HG03175 (cell line): ENCODE measurements around the gene LOX.

ENCODE experiments used
- ATAC-seq: cut with Tn5 transposase; IDR thresholded peaks from one replicate; pipeline ENCODE4 v1.9.1; 2021; ENCODE audit warnings: mild to moderate bottlenecking, moderate library complexity; ENCODE audit not compliant: unreplicated experiment

The LOX gene, protein sequence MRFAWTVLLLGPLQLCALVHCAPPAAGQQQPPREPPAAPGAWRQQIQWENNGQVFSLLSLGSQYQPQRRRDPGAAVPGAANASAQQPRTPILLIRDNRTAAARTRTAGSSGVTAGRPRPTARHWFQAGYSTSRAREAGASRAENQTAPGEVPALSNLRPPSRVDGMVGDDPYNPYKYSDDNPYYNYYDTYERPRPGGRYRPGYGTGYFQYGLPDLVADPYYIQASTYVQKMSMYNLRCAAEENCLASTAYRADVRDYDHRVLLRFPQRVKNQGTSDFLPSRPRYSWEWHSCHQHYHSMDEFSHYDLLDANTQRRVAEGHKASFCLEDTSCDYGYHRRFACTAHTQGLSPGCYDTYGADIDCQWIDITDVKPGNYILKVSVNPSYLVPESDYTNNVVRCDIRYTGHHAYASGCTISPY

DNA sequence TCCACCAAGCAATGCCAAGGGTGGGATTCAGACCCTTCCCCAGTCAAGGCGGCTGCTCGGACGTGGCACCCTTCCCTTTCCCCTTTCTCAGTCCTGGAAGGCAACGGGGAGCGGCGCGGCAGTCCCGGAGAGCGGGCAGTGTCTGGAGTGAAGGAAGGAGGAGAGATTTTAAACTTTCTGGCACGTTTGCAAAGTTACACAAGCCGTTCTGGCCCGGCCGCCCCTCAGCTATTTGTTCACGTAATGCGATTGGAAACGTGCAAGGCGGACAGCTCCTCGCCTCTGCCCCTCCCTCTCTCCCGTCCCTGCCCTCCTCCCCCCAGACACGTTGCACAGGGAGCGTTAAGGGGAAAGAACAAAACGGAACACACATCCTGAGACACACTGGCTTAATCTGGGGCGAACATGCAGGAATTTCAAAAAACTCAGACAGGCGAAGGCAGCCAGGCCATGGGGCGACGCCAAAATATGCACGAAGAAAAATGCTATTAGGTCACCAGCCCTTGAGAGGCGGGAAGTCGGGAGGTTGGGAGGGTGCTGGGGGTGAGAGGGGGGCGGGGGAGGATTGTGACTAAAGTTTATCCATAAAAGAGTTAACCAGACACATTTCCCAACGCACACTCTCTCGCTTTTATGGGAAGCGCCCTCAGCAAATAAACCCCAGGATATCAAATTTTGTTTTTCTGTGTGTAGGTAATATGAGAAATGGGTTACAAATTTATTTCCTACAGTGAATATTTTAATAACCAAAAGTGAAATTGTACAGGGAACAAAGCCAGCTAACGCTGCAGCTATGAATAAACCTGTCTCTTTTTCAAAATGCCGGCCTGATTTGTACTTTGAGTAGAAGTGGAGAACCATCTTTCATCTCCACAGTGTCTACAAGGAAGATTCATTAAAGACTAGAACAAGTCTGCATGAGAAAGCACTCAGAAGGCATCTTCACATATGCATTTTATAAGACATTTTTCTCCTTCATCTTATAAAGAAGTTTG, at the start of gene LOX:
Gene LOX (minus strand): TSS at position 144 of the 995 bp plus-strand sequence. CDS start 274 bp downstream, outside the sequence.
- no peak for ATAC-seq

DNA sequence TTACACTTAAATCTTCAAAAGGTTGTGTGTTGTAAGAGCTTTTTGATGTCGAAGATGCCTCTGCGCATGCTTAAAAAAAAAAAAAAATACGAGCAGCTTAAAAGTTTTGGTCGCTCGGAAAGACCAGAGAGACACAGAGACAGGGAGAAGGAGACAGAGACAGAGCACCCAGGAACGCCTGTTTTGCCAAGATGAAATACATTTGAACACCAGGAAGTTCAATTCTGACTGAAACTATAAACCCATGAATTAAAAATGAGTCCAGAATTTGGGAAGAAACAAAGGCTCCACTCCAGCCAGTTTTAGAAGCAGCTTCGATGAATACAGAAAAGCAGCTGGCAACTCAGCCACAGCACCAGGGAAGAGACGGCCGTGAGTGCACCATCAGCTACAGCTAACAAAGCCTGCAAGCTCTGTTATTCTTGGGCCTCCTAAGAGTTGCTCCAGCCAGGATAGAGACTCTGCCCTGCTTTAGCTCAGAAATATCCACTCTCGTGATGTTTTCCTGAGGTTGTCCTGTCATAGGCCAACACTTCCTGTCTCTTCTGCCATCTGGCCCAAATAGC, 48.8 kb upstream of the LOX start:
- no peak for ATAC-seq

DNA sequence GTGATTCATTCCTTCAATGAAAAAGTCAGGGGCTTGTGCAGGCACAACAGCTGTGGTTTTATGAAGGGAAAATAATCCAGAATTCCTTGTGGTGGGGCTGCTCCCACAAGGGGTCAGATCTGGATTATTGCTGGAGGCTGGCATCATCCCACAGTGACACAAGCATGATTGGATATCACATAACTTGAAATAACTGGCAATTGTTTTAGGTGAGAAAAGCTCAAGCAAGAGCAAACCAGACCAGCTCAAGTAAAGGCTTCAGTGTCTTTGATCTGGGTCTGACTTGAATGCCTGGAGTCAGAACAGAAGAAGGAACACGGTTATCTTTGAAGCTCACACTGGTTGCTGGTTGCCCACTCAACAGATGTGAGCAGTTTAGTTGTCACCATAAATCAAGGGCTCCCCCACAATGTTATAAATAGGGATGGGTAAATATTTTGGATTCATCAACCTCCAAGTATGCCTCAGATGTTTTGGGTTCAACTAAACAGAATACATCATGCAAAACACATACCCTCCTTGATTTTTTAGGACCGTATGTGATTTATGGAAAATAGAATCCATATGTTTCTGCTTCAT, 48.2 kb upstream of the LOX start:
- ATAC-seq = no peak

DNA sequence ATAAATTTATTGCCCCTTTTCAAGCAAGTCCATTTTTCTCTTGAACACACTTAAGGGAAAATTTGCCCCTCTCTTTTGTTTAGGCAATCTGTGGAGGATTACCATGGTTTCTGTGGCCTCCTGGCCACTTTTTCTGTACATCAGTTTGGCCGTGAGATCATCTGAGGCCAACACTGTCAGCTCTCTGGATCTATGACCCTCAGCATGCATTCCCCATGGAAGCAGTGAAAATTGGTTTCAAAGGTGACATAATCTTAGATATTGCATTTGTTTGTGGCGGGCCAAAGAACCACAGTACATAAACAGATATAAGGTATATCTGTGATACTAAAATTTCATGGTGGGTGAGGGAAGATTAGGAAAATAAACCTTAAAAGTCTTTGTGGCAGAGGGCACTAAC, 46.7 kb upstream of the LOX start:
- ATAC-seq = no peak

DNA sequence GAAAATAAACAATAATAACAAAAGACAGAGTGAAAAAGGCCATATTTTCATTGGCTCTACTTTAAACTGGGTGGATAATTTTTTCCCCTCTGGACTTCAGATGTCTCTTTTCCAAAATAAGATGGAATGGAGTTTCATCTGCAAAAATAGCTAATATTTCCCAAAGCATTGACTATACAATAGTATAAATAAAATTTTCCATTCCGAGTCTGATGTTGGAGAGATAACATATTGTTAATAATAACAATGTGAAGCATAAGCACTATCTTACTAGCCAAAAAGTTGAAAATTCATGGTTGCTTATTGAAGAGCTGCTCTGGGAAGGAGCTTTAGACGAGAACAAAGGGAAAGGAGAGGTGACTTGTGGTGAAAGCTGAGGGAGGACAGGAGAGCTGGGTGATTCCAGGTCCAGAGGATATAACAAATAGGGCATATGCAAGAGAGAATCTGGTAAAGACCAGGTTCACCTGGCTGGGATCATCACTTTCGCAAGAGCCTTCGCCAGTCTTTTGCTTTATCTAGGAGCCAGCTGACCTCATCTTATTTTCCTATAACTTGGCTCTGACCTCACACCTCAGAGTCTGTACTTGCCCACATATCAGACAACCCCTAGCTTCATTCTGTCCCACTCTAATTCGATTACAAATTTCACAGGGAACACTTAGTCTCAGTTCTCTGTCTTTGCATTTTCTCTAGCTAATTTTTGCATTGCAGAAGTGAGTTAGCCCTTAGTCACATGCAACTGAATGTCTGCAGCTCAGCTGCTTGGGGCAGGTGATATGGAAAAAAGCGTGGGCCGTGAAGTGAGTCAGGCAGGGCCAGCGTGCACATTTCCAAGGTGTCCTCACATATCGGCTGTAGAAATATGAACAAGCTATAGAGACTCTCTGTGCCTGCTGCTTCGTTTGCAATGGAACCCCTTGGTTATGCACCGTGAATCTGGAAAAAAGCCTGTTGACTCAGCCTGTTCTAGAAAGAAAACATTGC, 43.7 kb upstream of the LOX start:
- ATAC-seq = no peak

DNA sequence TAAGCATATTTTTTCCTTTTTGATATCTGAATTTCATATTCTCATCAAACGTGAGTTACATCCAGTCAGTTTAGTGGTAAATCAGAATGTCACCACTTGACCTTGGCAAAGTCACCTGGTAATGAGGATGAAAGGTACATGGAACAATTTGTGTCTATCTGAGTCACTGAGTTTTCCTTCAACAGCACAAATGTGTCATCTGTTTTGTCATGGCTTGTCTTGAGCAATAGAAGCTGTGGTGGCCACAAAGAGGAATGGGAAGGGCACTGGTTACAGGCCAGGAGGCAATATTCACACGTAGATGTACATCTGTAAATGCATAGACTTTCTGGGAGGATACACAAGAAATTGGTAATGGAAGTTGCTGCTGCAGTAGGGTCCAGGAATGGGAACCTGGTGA, 42.9 kb upstream of the LOX start:
- no peak for ATAC-seq

DNA sequence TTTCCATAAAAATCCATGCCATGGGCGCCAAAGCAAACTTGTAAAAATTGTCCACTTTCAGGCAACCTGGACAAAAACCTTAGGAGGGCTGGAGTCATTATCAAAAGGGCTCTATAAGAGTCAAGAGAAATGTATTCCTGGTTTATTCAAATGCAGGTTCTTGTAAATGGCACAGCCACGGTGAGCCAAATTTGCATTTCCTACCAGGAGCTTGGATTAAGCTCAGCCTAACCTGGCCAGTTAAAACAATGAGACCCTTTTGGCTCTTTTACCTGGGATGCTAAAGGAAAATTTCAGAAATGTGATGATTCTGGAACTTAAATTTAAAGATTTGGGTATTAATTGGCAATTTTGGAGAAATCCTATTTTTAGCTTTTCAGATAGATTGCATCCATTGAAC, 42.4 kb upstream of the LOX start:
- ATAC-seq = no peak

DNA sequence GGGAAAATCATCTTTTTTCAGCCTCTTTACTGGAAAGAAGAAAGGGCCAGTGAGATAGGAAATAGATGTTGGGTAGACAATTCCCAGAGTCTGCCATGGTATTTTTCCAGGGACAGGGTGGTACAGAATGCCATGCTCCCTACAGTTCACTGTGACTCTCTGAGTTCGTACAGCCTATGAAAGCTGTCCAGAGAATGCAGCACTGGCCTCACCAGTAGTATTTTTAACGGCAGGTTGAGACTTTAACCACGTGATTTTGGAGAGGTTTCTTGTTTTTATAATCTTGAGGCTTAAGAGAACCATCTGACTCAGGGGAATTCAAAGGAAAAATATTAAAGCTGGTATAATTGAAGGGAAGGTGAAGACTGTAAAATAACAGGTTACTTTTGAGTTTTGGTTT, 41.1 kb upstream of the LOX start:
- ATAC-seq = no peak

DNA sequence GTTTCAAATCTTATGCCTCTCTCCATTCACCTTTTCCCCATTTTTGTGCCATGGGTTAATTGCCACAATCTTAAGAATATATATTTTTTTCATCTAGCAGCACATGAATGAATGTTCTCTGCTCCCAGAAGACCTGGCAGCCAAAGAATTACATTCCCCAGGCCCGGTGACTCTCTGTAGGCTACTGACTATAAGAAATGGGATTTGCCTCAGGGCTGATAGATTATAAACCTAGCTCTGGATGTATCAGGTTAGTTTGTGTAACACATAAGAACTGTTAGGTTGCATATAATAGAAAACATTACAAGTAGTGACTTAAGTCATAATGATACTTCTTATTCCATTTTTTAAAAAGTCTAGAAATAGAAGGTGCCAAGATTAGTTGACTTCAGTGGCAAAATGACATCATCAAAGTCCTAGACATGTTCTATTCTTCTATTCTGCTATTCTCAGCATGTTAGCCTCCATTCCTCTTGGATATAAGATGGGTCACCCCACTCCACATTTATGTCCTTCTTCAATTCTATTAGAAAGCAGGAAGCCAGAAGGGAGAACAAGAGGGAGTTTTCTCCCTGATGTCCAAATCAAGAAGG, 40.4 kb upstream of the LOX start:
- no peak for ATAC-seq

DNA sequence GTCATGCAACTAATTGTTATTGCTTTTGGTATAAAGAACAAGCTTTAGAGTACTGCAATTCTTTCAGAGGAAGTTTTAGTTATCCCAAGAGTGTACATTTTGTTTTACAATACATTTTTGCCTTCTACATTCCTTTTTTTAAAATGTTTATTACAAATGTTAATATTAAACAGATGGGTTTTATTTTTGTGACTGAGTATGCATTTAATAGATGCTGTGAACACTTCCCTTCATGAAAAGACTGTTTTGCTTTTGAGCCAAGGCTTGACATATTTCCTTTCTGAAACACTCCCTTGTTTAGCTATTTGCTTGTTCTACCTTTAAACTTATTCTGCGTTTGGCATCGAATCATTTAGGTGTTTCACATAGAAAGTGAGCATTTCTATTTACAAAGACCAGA, 36.4 kb upstream of the LOX start:
- ATAC-seq = no peak

DNA sequence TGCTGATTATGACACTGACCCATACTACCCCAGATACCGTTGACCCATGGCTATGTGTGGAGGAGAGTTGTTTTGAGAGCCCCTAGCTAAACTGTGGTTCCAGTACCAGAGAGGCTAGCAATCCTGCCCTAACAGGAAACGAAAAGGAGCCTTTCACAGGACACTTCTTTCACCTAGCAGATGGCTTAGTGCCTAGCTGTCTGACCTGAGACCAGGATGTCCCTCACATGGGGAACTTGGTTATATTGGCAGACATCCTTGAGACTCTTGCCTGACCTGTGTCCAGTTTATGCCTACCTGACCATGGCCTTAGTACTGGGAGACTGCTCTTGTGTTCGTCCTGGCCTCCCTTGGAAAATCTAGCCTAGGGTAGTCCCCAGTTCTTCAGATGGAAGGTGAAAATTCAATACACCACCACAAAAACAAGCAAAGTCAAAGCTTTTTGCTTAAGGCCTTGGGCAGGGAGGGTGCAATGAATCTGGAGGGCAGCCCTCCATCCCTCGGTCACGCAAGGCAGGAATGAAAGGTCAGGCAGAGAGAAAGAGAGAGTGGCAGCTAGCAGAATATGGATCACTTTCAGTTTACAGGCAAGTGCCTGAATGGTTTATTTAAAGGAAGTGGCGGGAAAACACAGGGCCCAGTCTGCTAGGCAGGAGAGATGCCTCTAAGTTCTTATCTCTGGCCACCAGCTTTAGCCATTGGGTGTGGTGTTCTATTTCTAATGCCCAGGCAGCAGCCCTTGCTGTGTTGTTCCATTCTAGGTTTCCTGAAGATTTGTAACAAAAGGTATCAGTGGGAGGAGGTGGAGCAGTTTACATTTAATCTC, 34.9 kb upstream of the LOX start:
- no peak for ATAC-seq

DNA sequence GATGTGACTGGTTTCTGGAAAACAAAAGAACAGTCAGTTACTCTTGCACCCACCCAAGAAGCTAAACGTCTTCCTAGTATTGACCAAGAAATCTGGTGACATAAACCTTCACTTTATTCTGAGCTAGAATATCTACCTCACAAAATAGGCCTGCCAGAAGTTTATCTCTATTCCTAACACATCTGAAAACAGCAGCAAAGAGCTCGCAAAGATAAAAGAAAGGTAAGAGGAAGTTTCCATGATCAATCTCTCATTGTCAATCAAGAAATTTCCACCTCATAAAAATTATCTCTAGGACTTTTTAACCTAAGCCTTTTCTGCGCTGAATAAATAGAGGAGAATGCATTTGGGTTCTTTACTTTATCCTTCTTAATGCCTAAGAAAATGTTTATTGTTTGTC, 34.0 kb upstream of the LOX start:
- no peak for ATAC-seq

DNA sequence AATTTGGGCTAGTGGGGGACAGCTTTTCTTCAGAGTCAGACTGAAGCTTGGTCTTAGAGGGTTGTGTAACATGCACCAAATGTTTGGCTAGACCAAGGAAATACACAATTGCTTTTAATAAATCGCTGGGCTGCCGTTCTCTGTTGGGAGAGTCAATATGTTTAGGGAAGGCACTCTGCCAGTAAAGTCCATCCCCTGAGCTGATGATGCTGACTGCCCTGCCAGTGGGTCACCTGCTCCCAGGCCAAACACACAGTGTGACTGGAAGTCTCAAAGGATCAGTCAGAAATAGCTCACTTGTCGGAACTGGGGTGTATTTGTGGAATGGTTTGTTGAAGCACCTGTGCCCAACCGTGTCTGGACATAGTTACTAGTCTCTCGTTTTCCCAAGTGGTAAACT, 33.4 kb upstream of the LOX start:
- ATAC-seq = no peak

DNA sequence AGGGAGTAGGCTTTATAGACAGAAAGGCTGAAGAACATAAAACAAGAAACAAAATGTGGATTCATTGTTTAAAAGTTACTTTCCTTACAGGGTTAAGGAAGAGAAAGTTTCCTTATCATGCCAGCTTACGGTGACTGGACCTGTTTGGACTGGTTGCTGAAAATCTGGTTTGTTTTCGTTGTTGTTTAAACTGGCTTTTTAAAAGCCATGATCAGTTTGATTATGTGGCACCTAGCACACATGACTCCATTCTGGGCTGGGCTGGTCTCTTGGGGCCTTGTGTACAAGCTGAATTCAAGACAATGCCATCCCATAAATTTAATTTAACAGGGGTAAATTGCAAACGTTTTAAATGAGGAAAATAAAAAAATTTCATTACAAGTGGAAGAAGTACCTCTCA, 32.9 kb upstream of the LOX start:
- no peak for ATAC-seq

DNA sequence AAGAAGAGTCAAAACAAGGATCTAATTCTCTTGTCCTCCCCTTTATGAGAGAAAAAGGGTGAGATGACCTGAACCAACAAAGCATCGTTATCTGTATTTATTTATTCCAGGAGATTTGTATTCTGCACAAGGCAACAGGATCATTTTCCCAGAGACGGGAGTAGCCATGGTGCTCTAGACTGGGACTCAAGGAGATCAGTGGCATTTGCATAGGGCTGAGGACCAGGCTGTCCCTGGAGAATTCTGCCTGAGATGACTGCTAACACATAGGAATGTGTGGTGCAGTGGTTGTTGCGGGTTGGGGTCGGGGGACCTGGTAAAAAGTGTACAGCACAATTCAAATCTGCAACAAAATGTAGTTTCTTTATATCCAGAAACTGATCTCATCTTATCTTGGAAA, 29.0 kb upstream of the LOX start:
- no peak for ATAC-seq

DNA sequence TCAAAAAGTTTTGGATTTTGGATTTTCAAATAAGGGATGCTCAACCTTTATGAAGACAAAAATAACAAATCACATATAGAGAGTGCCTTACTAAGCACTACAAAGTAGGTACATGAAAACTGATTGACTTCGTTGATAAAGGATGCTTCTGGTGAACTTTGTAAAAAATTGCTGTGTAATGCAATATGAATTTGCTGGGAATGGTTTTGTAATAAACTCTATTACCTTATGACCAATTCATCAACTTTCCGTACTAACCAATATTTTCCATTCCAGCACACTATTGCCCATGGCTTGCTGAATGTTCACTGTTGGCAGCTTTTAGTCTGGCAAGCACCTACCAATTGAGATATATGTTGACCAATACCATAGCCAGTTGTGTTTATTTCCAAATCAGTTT, 27.9 kb upstream of the LOX start:
- ATAC-seq = no peak

DNA sequence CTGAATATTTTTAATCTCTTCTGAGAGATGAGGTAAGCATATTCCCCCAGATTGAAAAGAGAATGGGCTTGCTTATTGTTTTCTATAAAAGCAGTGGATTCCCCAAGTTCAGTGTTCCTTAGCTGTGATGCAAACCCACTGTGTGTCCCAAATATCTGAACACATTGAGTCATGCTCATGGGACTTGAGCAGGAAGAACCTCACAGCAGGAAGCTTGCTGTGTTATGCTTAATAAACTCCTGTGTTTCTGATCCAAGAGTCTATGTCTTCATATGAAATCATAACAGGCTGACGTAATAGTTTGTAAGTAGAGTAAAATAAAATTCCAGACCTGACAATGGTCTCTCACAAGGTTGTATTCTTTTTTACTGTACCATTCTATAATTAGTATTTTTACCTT, 24.8 kb upstream of the LOX start:
- ATAC-seq = no peak

DNA sequence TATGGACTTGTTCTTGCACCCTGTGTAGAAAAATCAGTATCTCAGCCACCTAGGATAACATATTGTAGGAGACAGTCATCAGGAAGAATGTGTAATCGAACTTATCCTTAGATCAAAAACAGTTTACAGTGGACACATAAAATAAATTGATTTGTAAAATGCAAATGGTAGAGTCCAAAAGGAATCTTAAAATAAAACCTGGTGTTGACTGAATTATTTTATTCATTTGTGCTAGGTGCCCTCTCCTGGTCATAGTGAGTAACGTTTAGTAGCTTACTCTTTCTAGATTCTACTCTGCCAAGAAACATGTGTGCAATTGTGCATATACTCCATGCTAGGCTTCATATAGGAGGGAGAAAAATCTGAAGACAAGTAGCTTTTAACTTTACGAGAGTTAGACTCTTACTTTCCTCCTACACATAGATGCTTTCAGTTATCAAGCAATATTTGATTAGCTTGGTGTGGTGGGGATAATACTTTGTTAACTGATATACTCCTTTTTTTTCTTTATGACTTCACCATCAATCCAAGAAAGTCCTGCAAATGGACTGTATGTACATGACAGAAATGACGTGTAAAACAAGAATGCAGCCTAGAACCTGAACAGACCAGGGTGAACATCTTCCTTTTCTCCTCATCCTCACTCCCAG, 23.7 kb upstream of the LOX start:
- ATAC-seq = peak; percentile 69
